Measurements from ENCODE around the gene CDCA7L.

DNA sequence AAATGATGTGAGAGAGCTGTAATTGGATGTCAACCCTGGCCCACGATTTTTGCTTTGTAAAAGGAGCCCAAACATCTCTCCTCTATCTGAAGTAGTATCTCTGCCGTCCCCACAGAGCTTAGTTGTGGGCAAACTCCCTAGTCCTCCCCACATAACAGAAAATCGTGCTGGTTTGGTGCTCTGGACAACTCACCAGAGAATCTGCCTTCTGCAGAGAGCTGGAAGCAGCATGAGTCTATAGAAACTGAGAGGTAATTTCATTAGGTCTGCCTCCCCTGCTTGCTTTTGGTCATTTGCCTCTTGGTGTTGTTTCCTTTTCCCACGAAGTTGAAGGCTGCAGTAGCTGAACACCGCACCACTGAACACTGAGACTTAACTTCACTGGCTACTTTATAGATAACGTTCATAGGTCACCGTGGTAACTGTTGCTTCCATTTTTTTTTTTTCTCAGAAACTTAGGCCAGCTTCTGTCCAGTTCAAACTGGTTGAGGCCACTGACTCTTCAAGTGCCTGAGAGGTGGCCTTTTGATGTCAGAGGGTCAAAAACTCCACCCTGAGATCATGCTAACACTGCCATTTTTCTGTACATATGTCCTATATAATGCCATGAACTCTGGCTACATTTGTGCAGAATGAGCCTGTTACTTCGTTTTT is 3.3 kb upstream of the CDCA7L start:
- TF ChIP-seq, protein P1, sequence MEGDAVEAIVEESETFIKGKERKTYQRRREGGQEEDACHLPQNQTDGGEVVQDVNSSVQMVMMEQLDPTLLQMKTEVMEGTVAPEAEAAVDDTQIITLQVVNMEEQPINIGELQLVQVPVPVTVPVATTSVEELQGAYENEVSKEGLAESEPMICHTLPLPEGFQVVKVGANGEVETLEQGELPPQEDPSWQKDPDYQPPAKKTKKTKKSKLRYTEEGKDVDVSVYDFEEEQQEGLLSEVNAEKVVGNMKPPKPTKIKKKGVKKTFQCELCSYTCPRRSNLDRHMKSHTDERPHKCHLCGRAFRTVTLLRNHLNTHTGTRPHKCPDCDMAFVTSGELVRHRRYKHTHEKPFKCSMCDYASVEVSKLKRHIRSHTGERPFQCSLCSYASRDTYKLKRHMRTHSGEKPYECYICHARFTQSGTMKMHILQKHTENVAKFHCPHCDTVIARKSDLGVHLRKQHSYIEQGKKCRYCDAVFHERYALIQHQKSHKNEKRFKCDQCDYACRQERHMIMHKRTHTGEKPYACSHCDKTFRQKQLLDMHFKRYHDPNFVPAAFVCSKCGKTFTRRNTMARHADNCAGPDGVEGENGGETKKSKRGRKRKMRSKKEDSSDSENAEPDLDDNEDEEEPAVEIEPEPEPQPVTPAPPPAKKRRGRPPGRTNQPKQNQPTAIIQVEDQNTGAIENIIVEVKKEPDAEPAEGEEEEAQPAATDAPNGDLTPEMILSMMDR (IDR thresholded peaks at IDR 0.05; ENCODE audit: low read depth, low read length, missing input control), result no peak
- TF ChIP-seq, protein P2, sequence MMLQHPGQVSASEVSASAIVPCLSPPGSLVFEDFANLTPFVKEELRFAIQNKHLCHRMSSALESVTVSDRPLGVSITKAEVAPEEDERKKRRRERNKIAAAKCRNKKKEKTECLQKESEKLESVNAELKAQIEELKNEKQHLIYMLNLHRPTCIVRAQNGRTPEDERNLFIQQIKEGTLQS (IDR thresholded peaks at IDR 0.05), result no peak
- TF ChIP-seq, protein P3, sequence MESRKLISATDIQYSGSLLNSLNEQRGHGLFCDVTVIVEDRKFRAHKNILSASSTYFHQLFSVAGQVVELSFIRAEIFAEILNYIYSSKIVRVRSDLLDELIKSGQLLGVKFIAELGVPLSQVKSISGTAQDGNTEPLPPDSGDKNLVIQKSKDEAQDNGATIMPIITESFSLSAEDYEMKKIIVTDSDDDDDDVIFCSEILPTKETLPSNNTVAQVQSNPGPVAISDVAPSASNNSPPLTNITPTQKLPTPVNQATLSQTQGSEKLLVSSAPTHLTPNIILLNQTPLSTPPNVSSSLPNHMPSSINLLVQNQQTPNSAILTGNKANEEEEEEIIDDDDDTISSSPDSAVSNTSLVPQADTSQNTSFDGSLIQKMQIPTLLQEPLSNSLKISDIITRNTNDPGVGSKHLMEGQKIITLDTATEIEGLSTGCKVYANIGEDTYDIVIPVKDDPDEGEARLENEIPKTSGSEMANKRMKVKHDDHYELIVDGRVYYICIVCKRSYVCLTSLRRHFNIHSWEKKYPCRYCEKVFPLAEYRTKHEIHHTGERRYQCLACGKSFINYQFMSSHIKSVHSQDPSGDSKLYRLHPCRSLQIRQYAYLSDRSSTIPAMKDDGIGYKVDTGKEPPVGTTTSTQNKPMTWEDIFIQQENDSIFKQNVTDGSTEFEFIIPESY (IDR thresholded peaks at IDR 0.05), result no peak
- TF ChIP-seq, protein P4, sequence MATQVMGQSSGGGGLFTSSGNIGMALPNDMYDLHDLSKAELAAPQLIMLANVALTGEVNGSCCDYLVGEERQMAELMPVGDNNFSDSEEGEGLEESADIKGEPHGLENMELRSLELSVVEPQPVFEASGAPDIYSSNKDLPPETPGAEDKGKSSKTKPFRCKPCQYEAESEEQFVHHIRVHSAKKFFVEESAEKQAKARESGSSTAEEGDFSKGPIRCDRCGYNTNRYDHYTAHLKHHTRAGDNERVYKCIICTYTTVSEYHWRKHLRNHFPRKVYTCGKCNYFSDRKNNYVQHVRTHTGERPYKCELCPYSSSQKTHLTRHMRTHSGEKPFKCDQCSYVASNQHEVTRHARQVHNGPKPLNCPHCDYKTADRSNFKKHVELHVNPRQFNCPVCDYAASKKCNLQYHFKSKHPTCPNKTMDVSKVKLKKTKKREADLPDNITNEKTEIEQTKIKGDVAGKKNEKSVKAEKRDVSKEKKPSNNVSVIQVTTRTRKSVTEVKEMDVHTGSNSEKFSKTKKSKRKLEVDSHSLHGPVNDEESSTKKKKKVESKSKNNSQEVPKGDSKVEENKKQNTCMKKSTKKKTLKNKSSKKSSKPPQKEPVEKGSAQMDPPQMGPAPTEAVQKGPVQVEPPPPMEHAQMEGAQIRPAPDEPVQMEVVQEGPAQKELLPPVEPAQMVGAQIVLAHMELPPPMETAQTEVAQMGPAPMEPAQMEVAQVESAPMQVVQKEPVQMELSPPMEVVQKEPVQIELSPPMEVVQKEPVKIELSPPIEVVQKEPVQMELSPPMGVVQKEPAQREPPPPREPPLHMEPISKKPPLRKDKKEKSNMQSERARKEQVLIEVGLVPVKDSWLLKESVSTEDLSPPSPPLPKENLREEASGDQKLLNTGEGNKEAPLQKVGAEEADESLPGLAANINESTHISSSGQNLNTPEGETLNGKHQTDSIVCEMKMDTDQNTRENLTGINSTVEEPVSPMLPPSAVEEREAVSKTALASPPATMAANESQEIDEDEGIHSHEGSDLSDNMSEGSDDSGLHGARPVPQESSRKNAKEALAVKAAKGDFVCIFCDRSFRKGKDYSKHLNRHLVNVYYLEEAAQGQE (IDR thresholded peaks at IDR 0.05), result no peak
- no peak for TF ChIP-seq GABPA (IDR thresholded peaks at IDR 0.05 in 1 of 2, conservative IDR thresholded peaks at IDR 0.05 in 1 of 2)
- TF ChIP-seq TAF1 (conservative IDR thresholded peaks at IDR 0.05), result no peak
- TF ChIP-seq FOXA1 (IDR thresholded peaks at IDR 0.05), result no peak

All from liver (tissue), 3 donors.